ENCODE measurements around the gene SRCIN1. TPM values are rescaled to one million over a fixed set of nuclear protein-coding genes. Genes with fewer than 3 reads are reported as not detected.
A peak's percentile ranks its signal among the peaks of the same experiment; 100 is the strongest.

The SRCIN1 gene
- total and polyA plus RNA-seq, 2 donors (not counting 1 experiment from before 2014, with no cell fraction given): 0.44 to 1.1 TPM

GRCh38 chr17:38605411-38605840, 326 bp downstream of the SRCIN1 start:
- Histone ChIP-seq H2AFZ (ENCODE audit: insufficient read depth, low read depth, low read length, poor library complexity, severe bottlenecking) (peak overlapping the region; percentile 33), H3K9me3 (ENCODE audit: control extremely low read depth in 1 of 3, control insufficient read depth in 2 of 3, insufficient read depth in 1 of 3, low read length in 2 of 3) (peaks cover 0 to 19% (median 0%) of the 10 kb centered on the region in 3 donors), H3K27ac (ENCODE audit: low read length in 2 of 2) (no peak overlapping the region), H3K4me3 (ENCODE audit: control extremely low read depth in 1 of 5, extremely low read depth in 1 of 5, insufficient read depth in 1 of 5, low read depth in 2 of 5, low read length in 4 of 5) (peak overlapping the region in 1 of 5 experiments; percentile 71), H4K20me1 (ENCODE audit: control insufficient read depth, insufficient read depth, low read length, poor library complexity, severe bottlenecking) (no peaks in the 10 kb centered on the region), H3K4me1 (ENCODE audit: control insufficient read depth in 2 of 2, insufficient read depth in 2 of 2, low read length in 2 of 2) (peaks cover 10 to 34% of the 10 kb centered on the region in 2 donors), H3K36me3 (replicated peaks in 1 of 2; ENCODE audit: control extremely low read depth in 1 of 2, control insufficient read depth in 1 of 2, extremely low read depth in 1 of 2, insufficient read depth in 2 of 2, low read length in 1 of 2) (no peaks in the 10 kb centered on the region), H3K79me2 (ENCODE audit: control insufficient read depth, insufficient read depth, low read length) (no peaks in the 10 kb centered on the region), H3K27me3 (replicated peaks in 1 of 4; ENCODE audit: control extremely low read depth in 1 of 4, control insufficient read depth in 3 of 4, insufficient read depth in 4 of 4, low read length in 3 of 4) (peaks cover 0 to 89% (median 45%) of the 10 kb centered on the region in 4 experiments), H3K9ac (ENCODE audit: low read length) (no peak overlapping the region), H3K4me2 (replicated peaks; ENCODE audit: low read depth, low read length, poor library complexity, severe bottlenecking) (peak overlapping the region; percentile 97)
- 1% methylated on average over 32 of the region's 44 CpGs for WGBS (ENCODE audit: insufficient coverage)
- Mint-ChIP-seq H3K4me3 (peak overlapping the region; percentile 71), H3K27me3 (peaks cover 59% of the 10 kb centered on the region), H3K27ac (no peak overlapping the region), H3K4me1 (peaks cover 18% of the 10 kb centered on the region), H3K9me3 (ENCODE audit: insufficient read depth) (no peaks in the 10 kb centered on the region)
- CTCF ChIA-PET: interaction anchor here (5.7 kb wide), 1 partner anchor 47 kb away, joined by 27 read pairs; no protein-coding TSS in a partner anchor
- no peak for DNase-seq
- ATAC-seq (ENCODE audit: low read depth): no peak
- intact Hi-C loops (cut with micrococcal nuclease): no loop called here
- POLR2A ChIA-PET: no interaction called here
- TF ChIP-seq CTCF (IDR thresholded peaks at IDR 0.05): no peak
- no peak for TF ChIP-seq EZH2 (IDR thresholded peaks at IDR 0.05; ENCODE audit: borderline replicate concordance, insufficient read depth, low read depth, low read length, poor library complexity, severe bottlenecking)

Data from B cell (primary cell).